GM12801 (cell line): Measurements from ENCODE around the gene PLA2G5.

ENCODE experiments used
- TF ChIP-seq, protein P1 (sequence below): IDR thresholded peaks from one replicate; pipeline ENCODE4 v1.5.1; 2011; ENCODE audit warnings: control low read depth; ENCODE audit not compliant: insufficient read length; ENCODE audit errors: extremely low read depth

The PLA2G5 gene

DNA sequence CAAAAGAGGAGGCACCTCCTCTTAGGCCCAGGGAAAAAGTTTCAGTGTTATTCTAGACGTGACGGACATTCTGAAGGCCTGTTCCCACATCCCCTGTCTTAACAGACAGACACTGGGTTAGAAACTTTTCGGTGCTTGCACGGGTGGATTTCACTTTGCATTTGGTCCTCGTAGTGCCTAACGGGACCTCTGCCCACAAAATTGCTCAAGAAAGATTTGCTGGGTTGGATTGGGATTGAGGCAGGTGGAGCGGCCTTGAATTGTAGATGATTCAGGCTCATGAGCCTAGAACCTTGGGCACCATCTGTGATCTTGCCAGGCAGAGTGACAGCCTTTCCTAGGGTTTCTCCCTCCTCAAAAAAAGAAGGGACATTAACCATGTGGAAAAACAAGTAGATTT lies 2.8 kb downstream of the PLA2G5 start:
- TF ChIP-seq, protein P1, sequence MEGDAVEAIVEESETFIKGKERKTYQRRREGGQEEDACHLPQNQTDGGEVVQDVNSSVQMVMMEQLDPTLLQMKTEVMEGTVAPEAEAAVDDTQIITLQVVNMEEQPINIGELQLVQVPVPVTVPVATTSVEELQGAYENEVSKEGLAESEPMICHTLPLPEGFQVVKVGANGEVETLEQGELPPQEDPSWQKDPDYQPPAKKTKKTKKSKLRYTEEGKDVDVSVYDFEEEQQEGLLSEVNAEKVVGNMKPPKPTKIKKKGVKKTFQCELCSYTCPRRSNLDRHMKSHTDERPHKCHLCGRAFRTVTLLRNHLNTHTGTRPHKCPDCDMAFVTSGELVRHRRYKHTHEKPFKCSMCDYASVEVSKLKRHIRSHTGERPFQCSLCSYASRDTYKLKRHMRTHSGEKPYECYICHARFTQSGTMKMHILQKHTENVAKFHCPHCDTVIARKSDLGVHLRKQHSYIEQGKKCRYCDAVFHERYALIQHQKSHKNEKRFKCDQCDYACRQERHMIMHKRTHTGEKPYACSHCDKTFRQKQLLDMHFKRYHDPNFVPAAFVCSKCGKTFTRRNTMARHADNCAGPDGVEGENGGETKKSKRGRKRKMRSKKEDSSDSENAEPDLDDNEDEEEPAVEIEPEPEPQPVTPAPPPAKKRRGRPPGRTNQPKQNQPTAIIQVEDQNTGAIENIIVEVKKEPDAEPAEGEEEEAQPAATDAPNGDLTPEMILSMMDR = no peak

DNA sequence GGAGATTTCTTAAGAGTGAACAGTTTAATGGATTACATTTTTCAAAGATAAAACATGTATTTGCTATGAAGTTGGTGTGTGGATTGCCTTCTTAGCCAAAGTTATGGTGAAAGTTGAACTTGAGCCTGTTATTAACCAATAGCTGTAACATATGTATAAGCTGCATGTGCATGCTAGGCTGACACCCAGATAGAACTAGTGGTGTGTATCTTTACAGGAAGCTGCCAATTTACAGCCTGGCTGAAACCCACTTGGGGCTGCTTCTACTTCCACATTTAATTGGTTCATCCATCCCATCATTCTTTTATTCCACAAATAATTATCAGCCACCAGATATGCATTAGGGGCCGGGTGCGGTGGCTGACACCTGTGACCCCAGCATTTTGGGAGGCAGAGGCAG lies 3.3 kb downstream of the PLA2G5 start:
- TF ChIP-seq, protein P1 = no peak

DNA sequence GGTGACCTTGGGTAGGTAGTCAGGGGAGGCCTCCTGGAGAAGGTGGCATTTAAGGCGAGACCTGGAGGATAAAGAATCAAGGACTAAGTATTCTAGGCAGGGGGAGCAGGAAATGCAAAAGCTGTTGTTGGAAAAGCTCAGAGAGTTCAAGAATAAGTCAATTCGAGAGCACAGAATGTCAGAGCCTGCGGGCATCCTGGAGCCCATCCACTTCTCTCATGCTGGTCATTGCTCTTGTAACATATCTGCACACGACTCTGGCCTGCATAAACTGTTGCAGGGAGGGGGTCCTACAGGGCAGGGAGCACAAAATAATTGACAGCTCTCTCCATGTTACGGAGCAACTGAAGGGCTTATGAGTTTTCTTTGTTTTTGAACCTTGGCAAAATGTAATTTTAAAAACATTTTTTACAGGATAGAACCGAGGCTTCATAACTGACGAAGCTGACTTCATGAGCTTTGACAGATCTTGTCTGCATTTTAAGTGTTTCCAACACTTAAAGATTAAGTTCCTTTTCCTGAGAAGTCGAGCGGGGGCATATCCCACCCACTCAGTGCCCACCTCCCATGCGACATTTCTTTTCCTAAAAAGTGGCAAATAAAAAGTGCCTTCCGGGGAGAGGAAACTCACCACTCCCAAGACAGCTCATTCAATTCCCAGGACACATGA lies 4.2 kb downstream of the PLA2G5 start:
- TF ChIP-seq, protein P1 = no peak

DNA sequence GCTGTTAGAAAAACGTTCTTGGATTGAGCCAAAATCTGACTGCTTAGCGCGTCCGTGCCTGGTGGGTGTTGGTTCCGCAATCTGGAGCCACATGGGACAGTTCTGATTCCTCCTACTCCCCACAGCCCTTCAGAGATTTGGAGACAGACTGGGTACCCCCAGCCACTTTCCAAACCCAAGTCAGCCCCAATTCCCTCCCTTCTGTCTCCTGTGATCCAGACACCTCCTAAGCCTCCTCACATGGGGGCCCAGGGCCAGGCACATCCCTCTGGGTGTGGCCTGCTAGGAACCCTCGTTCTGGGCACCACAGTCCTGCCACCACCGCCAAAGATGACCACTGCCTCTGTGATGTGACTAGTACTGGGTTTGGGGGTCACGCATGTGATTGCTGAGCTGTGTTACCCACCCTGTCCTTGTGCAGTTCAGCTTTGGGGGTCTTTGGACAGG lies 4.8 kb downstream of the PLA2G5 start:
- TF ChIP-seq, protein P1 = no peak

DNA sequence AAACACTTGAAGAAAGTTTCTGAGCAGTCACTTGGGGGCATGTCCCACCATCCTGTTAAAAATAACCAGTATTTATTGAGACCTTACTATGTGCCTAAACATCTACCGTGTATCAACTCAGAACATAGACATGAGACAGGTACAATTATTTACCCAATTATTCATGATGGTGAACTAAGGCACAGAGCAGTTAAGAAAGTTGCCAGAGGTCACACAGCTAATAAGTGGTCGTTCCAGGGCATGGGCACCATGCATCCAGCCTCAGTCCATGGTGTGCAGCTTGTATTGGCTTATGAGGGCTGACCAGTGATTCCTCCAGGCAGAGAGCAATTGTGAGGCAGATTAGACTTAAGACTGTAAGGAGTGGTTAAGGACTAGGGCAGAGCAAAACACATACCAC lies 5.4 kb downstream of the PLA2G5 start:
- TF ChIP-seq, protein P1 = no peak

DNA sequence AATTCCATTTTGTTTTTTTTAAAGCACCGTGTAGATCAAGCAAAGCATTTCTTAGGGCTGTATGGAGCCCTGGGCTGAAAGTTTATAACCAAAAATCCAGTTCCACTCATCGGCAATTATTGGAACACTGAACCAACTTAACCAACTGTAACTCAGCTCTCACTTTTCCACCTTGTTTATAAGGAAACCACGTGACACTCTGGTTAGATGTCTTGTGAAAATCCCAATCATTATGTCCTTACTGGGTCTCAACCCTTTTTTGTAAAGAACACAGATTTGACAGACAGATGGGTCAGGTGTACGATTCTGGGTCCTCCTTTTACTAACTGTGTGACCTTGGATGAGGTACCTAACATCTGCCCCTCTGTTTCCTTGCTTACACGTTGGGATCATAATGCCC lies 6.2 kb downstream of the PLA2G5 start:
- TF ChIP-seq, protein P1 = no peak

DNA sequence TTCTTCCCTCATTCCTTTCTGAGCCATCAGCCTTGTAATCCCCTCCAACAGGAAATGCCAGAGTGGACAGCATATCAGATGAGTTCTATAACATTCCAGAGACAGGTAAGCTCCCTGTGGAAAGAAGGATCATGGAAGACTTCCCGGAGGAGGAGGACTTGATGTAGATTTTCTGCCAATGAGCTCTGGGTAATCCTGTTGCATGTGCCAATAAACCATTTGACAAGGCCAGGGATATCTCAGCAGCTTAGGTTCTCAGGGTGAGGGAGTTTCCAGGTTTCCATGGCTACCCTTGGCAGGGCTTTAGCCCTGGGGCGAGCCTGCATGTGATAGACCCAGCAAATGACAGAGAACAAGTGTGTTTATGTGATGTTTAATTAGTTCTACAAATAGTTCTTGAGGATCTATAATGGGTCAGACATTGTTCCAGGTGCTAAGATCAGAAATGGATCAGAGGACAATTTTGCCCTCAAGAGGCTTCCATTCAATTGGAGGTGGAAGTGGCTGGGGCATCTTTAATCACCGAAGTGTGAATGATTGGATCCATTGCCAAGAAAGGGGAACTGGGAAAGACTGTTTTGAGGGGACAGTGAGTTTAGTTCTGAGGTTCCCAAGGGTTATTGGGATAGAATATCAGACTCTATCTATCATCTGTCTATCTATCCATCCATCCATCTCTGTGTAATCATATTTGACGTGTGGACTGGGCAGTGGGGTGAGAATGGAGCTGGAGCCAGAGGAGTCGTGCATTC lies 6.9 kb downstream of the PLA2G5 start:
- TF ChIP-seq, protein P1 = no peak
